Measurements from ENCODE around the gene MAP7D2.

GRCh38 chrX:20112022-20112774 lies 4.5 kb downstream of the MAP7D2 start:
- TF ChIP-seq, protein P1, sequence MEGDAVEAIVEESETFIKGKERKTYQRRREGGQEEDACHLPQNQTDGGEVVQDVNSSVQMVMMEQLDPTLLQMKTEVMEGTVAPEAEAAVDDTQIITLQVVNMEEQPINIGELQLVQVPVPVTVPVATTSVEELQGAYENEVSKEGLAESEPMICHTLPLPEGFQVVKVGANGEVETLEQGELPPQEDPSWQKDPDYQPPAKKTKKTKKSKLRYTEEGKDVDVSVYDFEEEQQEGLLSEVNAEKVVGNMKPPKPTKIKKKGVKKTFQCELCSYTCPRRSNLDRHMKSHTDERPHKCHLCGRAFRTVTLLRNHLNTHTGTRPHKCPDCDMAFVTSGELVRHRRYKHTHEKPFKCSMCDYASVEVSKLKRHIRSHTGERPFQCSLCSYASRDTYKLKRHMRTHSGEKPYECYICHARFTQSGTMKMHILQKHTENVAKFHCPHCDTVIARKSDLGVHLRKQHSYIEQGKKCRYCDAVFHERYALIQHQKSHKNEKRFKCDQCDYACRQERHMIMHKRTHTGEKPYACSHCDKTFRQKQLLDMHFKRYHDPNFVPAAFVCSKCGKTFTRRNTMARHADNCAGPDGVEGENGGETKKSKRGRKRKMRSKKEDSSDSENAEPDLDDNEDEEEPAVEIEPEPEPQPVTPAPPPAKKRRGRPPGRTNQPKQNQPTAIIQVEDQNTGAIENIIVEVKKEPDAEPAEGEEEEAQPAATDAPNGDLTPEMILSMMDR (IDR thresholded peaks at IDR 0.05; ENCODE audit: poor library complexity) = no peak
- TF ChIP-seq EZH2 (IDR thresholded peaks at IDR 0.05; ENCODE audit: borderline replicate concordance) (no peak), EZH2phosphoT487 (IDR thresholded peaks at IDR 0.05; ENCODE audit: low read depth, severe bottlenecking, unreplicated experiment) (no peak)

All from hepatocyte (in vitro differentiated cells).